Measurements from ENCODE around the gene ZNF496. TPM values are rescaled to one million over a fixed set of nuclear protein-coding genes. Genes with fewer than 3 reads are reported as not detected.

Gene ZNF496
- total RNA-seq, 1 experiment from 2014 or later = 67.2 TPM

GRCh38 chr1:247299723-247300381 lies 31.8 kb downstream of the ZNF496 start:
- no peak overlapping the region for H3K4me3 Mint-ChIP-seq (ENCODE audit: unreplicated experiment)
- no TSS peak for BruUV-seq (replicated peaks)
- ChIA-PET CTCF (interaction anchor here (0.6 to 0.7 kb wide), 3 partner anchors 139 to 544 kb away, joined by 3 to 6 read pairs (median 4); no protein-coding TSS in a partner anchor), POLR2A (interaction anchor here (0.6 to 1.0 kb wide), 2 partner anchors 25 to 548 kb away, joined by 3 read pairs; no protein-coding TSS in a partner anchor)
- H3K36me3 Mint-ChIP-seq (ENCODE audit: insufficient read depth, unreplicated experiment) = peaks cover 50% of the 10 kb centered on the region
- no peak for TF ChIP-seq CTCF (IDR thresholded peaks at IDR 0.05; ENCODE audit: unreplicated experiment)
- intact Hi-C loops (cut with micrococcal nuclease) = no loop called here
- H3K27ac Mint-ChIP-seq (ENCODE audit: low read depth, unreplicated experiment) = no peak overlapping the region
- no peaks in the 10 kb centered on the region for H3K27me3 Mint-ChIP-seq (ENCODE audit: insufficient read depth, unreplicated experiment)
- DNase-seq (ENCODE audit: unreplicated experiment) = no peak
- H3K9me3 Mint-ChIP-seq (ENCODE audit: unreplicated experiment) = no peaks in the 10 kb centered on the region
- H3K4me1 Mint-ChIP-seq (ENCODE audit: insufficient read depth, unreplicated experiment) = no peaks in the 10 kb centered on the region

- H3K27me3 Mint-ChIP-seq (ENCODE audit: insufficient read depth, unreplicated experiment) = no peaks in the 10 kb centered on the region
- CTCF ChIA-PET = interaction anchor here (0.6 kb wide), 1 partner anchor 386 kb away, joined by 5 read pairs; no protein-coding TSS in a partner anchor
- H3K27ac Mint-ChIP-seq (ENCODE audit: low read depth, unreplicated experiment) = no peak overlapping the region
- TSS peak; percentile 15 for BruUV-seq (replicated peaks)
- H3K4me3 Mint-ChIP-seq (ENCODE audit: unreplicated experiment) = no peak overlapping the region
- POLR2A ChIA-PET = interaction anchor here (1.0 to 1.1 kb wide), 2 partner anchors 24 to 30 kb away, joined by 3 read pairs; no protein-coding TSS in a partner anchor
- no peak for DNase-seq (ENCODE audit: unreplicated experiment)
- intact Hi-C loops (cut with micrococcal nuclease) = no loop called here
- no peaks in the 10 kb centered on the region for H3K9me3 Mint-ChIP-seq (ENCODE audit: unreplicated experiment)
- H3K36me3 Mint-ChIP-seq (ENCODE audit: insufficient read depth, unreplicated experiment) = peaks cover 38% of the 10 kb centered on the region
- no peaks in the 10 kb centered on the region for H3K4me1 Mint-ChIP-seq (ENCODE audit: insufficient read depth, unreplicated experiment)
- no peak for TF ChIP-seq CTCF (IDR thresholded peaks at IDR 0.05; ENCODE audit: unreplicated experiment)
These were observed 33.0 kb downstream of the ZNF496 start for GRCh38 chr1:247298701-247299100.

- TF ChIP-seq CTCF (IDR thresholded peaks at IDR 0.05; ENCODE audit: unreplicated experiment) = no peak
- Mint-ChIP-seq H3K4me1 (ENCODE audit: insufficient read depth, unreplicated experiment) (no peaks in the 10 kb centered on the region), H3K27me3 (ENCODE audit: insufficient read depth, unreplicated experiment) (no peaks in the 10 kb centered on the region), H3K4me3 (ENCODE audit: unreplicated experiment) (no peak overlapping the region), H3K36me3 (ENCODE audit: insufficient read depth, unreplicated experiment) (peaks cover 32% of the 10 kb centered on the region), H3K9me3 (ENCODE audit: unreplicated experiment) (no peaks in the 10 kb centered on the region), H3K27ac (ENCODE audit: low read depth, unreplicated experiment) (no peak overlapping the region)
- ChIA-PET CTCF (no interaction called here), POLR2A (interaction anchor here (1.1 kb wide), 1 partner anchor 30 kb away, joined by 3 read pairs; no protein-coding TSS in a partner anchor)
- no peak for DNase-seq (ENCODE audit: unreplicated experiment)
- BruUV-seq (replicated peaks) = no TSS peak
- intact Hi-C loops (cut with micrococcal nuclease) = no loop called here
These were observed 33.6 kb downstream of the ZNF496 start for GRCh38 chr1:247298124-247298481.

- Mint-ChIP-seq H3K9me3 (ENCODE audit: unreplicated experiment) (no peaks in the 10 kb centered on the region), H3K4me1 (ENCODE audit: insufficient read depth, unreplicated experiment) (no peaks in the 10 kb centered on the region), H3K36me3 (ENCODE audit: insufficient read depth, unreplicated experiment) (peaks cover 26% of the 10 kb centered on the region), H3K4me3 (ENCODE audit: unreplicated experiment) (no peak overlapping the region), H3K27ac (ENCODE audit: low read depth, unreplicated experiment) (no peak overlapping the region), H3K27me3 (ENCODE audit: insufficient read depth, unreplicated experiment) (no peaks in the 10 kb centered on the region)
- intact Hi-C loops (cut with micrococcal nuclease) = no loop called here
- no peak for DNase-seq (ENCODE audit: unreplicated experiment)
- ChIA-PET POLR2A (no interaction called here), CTCF (interaction anchor here (0.8 to 1.4 kb wide), 3 partner anchors 8 to 1564 kb away, joined by 3 read pairs; no protein-coding TSS in a partner anchor)
- no peak for TF ChIP-seq CTCF (IDR thresholded peaks at IDR 0.05; ENCODE audit: unreplicated experiment)
- no TSS peak for BruUV-seq (replicated peaks)
These were observed 34.2 kb downstream of the ZNF496 start for GRCh38 chr1:247297263-247298123.

All from MCF 10A (cell line).